ENCODE data around the gene GTPBP3.
"Not testable (repeated sequence)": the region's sequence is repeated elsewhere in the genome, so short reads cannot be mapped to it uniquely, and the experiment has no call there.

GTPBP3 gene, protein sequence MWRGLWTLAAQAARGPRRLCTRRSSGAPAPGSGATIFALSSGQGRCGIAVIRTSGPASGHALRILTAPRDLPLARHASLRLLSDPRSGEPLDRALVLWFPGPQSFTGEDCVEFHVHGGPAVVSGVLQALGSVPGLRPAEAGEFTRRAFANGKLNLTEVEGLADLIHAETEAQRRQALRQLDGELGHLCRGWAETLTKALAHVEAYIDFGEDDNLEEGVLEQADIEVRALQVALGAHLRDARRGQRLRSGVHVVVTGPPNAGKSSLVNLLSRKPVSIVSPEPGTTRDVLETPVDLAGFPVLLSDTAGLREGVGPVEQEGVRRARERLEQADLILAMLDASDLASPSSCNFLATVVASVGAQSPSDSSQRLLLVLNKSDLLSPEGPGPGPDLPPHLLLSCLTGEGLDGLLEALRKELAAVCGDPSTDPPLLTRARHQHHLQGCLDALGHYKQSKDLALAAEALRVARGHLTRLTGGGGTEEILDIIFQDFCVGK

GRCh38 chr19:17336872-17337674 is at the start of gene GTPBP3:
Gene GTPBP3, plus strand, starts transcription at chr19:17337553. Its CDS starts 59 bp downstream, at chr19:17337612.
- DNase-seq (ENCODE audit: low spot score): peak; percentile 98
- TF ChIP-seq, protein P1, sequence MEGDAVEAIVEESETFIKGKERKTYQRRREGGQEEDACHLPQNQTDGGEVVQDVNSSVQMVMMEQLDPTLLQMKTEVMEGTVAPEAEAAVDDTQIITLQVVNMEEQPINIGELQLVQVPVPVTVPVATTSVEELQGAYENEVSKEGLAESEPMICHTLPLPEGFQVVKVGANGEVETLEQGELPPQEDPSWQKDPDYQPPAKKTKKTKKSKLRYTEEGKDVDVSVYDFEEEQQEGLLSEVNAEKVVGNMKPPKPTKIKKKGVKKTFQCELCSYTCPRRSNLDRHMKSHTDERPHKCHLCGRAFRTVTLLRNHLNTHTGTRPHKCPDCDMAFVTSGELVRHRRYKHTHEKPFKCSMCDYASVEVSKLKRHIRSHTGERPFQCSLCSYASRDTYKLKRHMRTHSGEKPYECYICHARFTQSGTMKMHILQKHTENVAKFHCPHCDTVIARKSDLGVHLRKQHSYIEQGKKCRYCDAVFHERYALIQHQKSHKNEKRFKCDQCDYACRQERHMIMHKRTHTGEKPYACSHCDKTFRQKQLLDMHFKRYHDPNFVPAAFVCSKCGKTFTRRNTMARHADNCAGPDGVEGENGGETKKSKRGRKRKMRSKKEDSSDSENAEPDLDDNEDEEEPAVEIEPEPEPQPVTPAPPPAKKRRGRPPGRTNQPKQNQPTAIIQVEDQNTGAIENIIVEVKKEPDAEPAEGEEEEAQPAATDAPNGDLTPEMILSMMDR (IDR thresholded peaks at IDR 0.05; ENCODE audit: extremely low read depth, insufficient read depth, missing control alignments): no peak
- in situ Hi-C loops (cut with MboI; ENCODE audit: low pct_unique_long_range_greater_than_20kb, low sequenced_read_pairs, unreplicated experiment): no loop called here

DNA sequence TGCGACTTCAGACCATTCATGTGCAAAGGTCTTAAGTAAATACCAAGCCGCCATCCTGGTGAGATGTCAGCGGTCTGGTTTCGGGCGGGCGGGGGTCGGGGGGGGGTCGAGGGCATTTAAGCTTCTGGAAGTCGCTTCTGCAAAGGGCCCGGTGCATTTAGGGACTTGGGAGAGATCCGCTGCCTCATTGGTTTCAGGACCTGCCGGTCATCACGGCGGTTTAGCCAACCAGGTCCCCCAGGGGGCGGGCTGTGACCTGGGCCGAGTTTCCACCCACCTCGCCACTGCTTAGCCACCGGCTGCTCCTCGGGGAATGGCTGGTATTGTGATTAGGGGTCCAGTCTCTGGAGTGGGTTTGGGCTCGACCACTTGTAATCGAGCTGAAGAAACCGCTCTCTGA is 47.9 kb upstream of the GTPBP3 start:
- TF ChIP-seq, protein P1 (IDR thresholded peaks at IDR 0.05; ENCODE audit: extremely low read depth, insufficient read depth, missing control alignments): no peak
- DNase-seq (ENCODE audit: low spot score): peak; percentile 91
- in situ Hi-C loops (cut with MboI; ENCODE audit: low pct_unique_long_range_greater_than_20kb, low sequenced_read_pairs, unreplicated experiment): no loop called here

DNA sequence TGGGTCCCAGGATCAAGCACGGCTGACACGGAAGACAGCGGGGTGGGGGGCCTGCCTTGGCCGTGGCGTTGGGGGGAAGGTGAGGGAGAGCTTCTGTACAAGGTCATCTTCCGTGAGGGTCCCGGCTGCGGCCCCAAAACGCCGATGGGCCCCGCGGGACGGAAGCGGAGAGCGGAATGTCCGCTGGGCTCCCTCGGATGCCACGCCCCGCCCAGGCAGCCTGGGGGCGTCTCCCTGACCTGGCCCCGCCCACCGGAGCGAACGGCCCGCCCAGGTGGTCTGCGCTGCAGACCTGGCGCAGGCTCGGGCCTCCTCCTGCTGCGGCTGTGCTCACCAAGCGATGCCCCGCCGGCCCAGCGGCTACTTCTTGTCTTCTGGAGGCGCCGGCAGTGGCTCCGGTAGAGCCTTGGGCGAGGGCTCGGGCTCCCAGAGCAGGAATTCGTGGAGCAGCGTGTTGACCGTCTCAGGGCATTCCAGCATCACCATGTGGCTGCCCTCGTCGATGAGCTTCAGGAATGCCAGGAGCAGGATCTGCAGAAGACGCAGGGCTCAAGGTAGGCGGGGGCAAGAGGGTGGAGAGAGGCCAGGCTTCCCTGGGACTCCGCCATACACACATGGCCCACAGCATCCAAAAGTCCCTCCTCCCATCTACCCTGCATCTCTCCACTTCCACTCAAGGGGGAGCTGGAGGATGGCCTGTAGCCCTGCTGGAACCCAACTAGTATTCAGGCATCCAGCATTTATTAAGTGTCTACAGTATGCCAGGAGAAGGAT is 44.9 kb upstream of the GTPBP3 start:
- in situ Hi-C loops (cut with MboI; ENCODE audit: low pct_unique_long_range_greater_than_20kb, low sequenced_read_pairs, unreplicated experiment): no loop called here
- TF ChIP-seq, protein P1 (IDR thresholded peaks at IDR 0.05; ENCODE audit: extremely low read depth, insufficient read depth, missing control alignments): peak; percentile 84
- peak; percentile 98 for DNase-seq (ENCODE audit: low spot score)

- DNase-seq (ENCODE audit: low spot score): no peak
- TF ChIP-seq, protein P1 (IDR thresholded peaks at IDR 0.05; ENCODE audit: extremely low read depth, insufficient read depth, missing control alignments): no peak
- in situ Hi-C loops (cut with MboI; ENCODE audit: low pct_unique_long_range_greater_than_20kb, low sequenced_read_pairs, unreplicated experiment): no loop called here
Measured at GRCh38 chr19:17293605-17294004, 43.7 kb upstream of the GTPBP3 start.

GRCh38 chr19:17294051-17294891 is 43.1 kb upstream of the GTPBP3 start:
- in situ Hi-C loops (cut with MboI; ENCODE audit: low pct_unique_long_range_greater_than_20kb, low sequenced_read_pairs, unreplicated experiment): no loop called here
- DNase-seq (ENCODE audit: low spot score): peak; percentile 53

DNA sequence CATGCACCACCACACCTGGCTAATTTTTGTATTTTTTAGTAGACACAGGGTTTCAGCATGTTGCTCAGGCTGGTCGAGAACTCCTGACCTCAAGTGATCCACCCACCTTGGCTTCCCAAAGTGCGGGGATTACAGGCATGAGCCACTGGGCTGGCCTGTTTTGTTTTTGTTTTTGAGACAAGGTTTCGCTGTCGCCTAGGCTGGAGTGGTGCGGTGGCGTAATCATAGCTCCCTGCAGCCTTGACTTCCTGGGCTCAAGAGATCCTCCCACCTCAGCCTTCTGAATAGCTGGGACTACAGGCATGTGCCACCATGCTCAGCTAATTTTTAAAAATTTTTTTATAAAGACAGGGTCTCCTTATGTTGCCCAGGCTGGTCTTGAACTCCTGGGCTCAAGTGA is 41.8 kb upstream of the GTPBP3 start:
- DNase-seq (ENCODE audit: low spot score); in situ Hi-C loops (cut with MboI; ENCODE audit: low pct_unique_long_range_greater_than_20kb, low sequenced_read_pairs, unreplicated experiment): not testable (repeated sequence)

More at GRCh38 chr19:17294051-17294891, 43.1 kb upstream of the GTPBP3 start:
- TF ChIP-seq, protein P1 (IDR thresholded peaks at IDR 0.05; ENCODE audit: extremely low read depth, insufficient read depth, missing control alignments): no peak

All from GM13977 (cell line).